22Rv1 (cell line): ENCODE data around the gene EOLA1.
"Not testable (repeated sequence)": the region's sequence is repeated elsewhere in the genome, so short reads cannot be mapped to it uniquely, and the experiment has no call there.

Source experiments
- H3K27ac ChIP-seq: fragments of 450-650 bp; 2 replicates; pipeline ENCODE4 v1.5.1; 2017
- ZFX ChIP-seq: fragments of 450-650 bp; IDR thresholded peaks from 2 replicates; pipeline ENCODE4 v1.6.1; 2017; ENCODE audit warnings: antibody characterized with exemption, borderline replicate concordance
- TF ChIP-seq, protein P1 (sequence below): fragments of 450-650 bp; IDR thresholded peaks from 2 replicates; pipeline ENCODE4 v1.5.1; 2017; ENCODE audit warnings: mild to moderate bottlenecking

EOLA1 gene

GRCh38 chrX:149541521-149542047 lies 772 bp downstream of the EOLA1 start:
- peak overlapping the region; percentile 84 for H3K27ac ChIP-seq
- TF ChIP-seq, protein P1, sequence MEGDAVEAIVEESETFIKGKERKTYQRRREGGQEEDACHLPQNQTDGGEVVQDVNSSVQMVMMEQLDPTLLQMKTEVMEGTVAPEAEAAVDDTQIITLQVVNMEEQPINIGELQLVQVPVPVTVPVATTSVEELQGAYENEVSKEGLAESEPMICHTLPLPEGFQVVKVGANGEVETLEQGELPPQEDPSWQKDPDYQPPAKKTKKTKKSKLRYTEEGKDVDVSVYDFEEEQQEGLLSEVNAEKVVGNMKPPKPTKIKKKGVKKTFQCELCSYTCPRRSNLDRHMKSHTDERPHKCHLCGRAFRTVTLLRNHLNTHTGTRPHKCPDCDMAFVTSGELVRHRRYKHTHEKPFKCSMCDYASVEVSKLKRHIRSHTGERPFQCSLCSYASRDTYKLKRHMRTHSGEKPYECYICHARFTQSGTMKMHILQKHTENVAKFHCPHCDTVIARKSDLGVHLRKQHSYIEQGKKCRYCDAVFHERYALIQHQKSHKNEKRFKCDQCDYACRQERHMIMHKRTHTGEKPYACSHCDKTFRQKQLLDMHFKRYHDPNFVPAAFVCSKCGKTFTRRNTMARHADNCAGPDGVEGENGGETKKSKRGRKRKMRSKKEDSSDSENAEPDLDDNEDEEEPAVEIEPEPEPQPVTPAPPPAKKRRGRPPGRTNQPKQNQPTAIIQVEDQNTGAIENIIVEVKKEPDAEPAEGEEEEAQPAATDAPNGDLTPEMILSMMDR, result no peak
- TF ChIP-seq ZFX, result no peak

- not testable (repeated sequence) for H3K27ac ChIP-seq
Observed at GRCh38 chrX:149545545-149546543, 5.0 kb downstream of the EOLA1 start.

DNA sequence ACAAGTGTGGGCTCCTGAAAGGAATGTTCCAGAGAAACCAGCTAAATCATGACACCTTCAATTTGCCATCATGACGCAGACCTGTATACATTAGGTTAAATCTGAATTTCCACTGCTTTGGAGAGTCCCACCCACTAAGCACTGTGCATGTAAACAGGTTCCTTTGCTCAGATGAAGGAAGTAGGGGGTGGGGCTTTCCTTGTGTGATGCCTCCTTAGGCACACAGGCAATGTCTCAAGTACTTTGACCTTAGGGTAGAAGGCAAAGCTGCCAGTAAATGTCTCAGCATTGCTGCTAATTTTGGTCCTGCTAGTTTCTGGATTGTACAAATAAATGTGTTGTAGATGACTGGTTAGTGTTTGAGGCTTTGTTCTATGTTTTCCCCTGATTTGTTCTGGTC lies 6.2 kb downstream of the EOLA1 start:
- H3K27ac ChIP-seq, result not testable (repeated sequence)

GRCh38 chrX:149547782-149548181 lies 7.0 kb downstream of the EOLA1 start:
- H3K27ac ChIP-seq, result not testable (repeated sequence)

GRCh38 chrX:149549701-149550100 lies 8.9 kb downstream of the EOLA1 start, which contains the start of gene HSFX3:
TSS of gene HSFX3 (minus strand) at chrX:149549924. CDS start at chrX:149549852, 72 bp downstream.
- H3K27ac ChIP-seq, result not testable (repeated sequence)

DNA sequence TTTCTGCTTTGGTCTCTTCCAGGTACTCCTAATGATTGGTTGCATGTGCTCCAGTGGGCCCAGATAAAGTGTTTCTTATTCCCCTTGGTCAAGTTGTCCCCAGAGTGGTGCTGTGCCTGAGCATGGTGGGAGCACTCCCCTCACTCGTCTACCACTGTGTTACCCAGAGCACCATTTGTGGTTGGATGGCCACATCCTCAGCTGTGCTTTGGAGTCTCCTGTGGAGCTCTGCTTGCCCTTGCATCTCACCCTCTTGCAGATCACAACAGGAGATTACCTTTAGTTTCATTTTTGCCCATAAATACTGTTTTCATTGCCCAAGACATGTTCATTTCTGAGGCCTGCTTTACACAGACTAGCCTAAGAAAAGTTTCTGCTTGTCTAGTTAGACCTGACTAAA lies 9.6 kb downstream of the EOLA1 start:
- H3K27ac ChIP-seq, result not testable (repeated sequence)

- not testable (repeated sequence) for H3K27ac ChIP-seq
Observed at GRCh38 chrX:149551245-149551938, 10.6 kb downstream of the EOLA1 start.

GRCh38 chrX:149551939-149552248 lies 11.1 kb downstream of the EOLA1 start:
- H3K27ac ChIP-seq, result not testable (repeated sequence)

GRCh38 chrX:149555251-149555650 lies 14.4 kb downstream of the EOLA1 start:
- H3K27ac ChIP-seq, result not testable (repeated sequence)

DNA sequence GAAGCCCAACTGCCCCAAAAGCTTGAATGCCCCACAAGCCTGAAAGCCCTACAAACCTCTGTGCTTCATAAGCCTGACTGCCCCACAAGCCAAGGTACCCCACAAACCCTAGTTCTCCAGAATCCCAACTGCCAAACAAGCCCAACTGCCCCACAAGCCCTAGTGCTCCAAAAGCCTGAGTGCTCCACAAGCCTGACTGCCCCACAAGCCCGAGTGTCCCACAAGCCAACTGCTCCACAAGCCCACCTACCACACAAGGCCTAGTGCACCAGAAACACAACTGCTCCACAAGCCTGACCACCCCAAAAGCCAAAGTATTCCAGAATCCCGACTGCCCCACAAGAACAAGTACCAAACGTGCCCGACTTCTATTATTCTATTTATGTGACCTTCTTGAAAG lies 22.5 kb downstream of the EOLA1 start:
- H3K27ac ChIP-seq, result no peak overlapping the region
- TF ChIP-seq ZFX, result no peak
- TF ChIP-seq, protein P1, result no peak

- no peak for TF ChIP-seq ZFX
- TF ChIP-seq, protein P1, result no peak
- H3K27ac ChIP-seq, result no peak overlapping the region
Observed at GRCh38 chrX:149567621-149568417, 27.0 kb downstream of the EOLA1 start.
